ENCODE data around the gene USP3.
A peak's percentile ranks its signal among the peaks of the same experiment; 100 is the strongest.
"Not testable (repeated sequence)": the region's sequence is repeated elsewhere in the genome, so short reads cannot be mapped to it uniquely, and the experiment has no call there.

USP3 gene

GRCh38 chr15:63597038-63597790, 92.8 kb downstream of the USP3 start, which contains the start of gene FBXL22:
Gene FBXL22 (plus strand): TSS chr15:63597387. CDS start chr15:63597393, 6 bp downstream.
- no peak for DNase-seq

DNA sequence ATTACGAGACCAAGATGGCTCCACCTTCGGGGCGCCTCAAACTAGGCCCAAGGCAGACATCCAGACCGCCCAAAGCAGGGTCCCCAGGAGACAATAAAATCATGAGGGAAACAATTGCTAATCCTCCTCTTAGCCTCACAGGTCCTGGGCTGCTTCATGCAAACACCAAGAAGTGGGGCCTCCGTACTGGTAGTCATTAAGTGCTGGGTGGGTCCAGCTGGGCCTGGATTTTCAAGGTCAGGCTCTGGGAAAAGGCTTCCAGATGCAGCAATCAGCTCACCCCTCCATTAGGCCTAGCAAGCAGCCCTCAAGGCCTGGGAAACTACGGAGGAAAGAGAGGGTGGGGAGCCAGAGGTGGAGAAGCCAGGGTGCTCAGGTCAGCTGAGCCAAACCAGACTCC, 93.4 kb downstream of the USP3 start:
- DNase-seq = no peak

GRCh38 chr15:63598473-63599400, 94.3 kb downstream of the USP3 start:
- DNase-seq = no peak

GRCh38 chr15:63599401-63600000, 95.1 kb downstream of the USP3 start:
- DNase-seq = peak; percentile 45

DNA sequence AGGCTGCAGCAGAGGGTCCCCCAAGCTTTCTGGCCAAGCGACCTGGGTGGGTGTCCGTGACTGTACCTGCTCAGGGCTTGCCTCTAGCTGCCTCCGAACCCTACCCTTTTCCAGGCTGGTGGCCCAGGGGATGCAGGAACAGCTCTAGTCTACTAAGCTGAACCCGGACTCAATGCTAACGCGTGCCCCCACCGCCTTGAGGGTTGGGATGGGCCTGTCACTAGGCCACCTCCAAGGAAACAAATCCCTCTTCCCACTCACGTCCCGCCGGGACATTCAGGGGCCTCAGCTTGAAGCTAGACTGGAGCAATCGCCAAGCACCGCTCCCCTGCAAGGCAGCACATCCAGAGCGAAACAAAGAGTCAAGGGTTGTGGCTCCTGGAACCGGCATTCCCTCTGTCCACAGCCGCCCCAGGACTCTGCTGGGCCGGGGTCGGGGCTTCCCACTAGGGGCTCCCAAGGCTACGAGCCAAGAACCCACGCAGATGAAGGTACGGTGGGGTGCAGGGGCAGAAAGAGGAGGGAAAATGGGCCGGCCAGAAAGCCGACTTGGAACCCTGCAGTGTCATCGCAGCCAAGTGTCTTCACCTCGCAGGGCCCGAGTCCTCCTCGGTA, 95.7 kb downstream of the USP3 start:
- DNase-seq = no peak

DNA sequence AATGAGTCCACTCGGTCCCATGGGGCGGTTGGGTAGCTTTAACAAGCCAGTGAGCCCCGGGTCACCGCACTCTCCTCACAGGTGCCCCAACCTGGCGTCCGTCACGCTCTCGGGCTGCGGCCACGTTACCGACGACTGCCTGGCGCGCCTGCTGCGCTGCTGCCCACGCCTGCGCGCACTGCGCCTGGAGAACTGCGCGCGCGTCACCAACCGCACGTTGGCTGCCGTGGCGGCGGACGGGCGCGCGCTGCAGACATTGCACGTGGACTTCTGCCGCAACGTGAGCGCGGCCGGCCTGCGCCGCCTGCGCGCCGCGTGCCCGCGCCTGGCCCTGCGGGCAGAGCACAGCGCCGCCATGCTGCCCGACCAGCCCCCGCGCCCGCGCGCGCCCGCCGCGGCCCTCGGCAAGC, 96.2 kb downstream of the USP3 start:
- peak; percentile 93 for DNase-seq

DNA sequence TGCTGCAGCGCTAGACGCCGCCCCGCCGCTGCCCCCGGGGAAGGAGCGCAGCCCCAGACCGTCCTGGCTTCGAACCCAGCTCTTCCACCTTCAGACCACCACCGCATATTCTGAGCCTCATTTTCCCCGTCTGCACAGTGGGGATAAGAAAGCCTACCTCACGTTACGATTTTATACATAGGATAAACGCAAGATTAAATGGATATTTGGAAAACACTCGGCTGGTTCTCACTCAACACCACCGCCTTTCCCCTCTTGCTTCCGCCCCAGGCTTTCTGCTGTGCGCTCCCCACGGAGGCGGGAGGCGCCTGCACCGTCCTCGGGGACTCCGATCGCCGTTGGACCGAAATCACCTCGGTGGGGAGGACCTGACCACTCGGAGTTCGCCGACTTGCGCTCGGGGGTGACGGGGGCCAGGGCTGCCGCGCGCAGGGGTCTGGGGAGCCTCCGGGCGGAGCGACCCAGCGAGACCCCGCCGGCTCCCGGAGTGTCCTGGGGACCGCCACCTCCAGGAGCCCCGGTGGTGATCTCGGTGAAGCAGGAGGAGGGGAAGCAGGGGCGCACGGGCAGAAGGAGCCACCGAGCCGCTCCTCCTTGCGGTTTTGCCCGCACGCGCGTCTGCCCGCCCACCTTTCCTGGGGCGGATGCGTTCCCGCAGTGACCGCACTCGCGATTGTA, 96.8 kb downstream of the USP3 start:
- peak; percentile 56 for DNase-seq

- no peak for DNase-seq
Observed at GRCh38 chr15:63601704-63602185, 97.4 kb downstream of the USP3 start.

- DNase-seq = no peak
Observed at GRCh38 chr15:63602595-63602994, 98.2 kb downstream of the USP3 start.

- DNase-seq = no peak
Observed at GRCh38 chr15:63603516-63603915, 99.1 kb downstream of the USP3 start.

DNA sequence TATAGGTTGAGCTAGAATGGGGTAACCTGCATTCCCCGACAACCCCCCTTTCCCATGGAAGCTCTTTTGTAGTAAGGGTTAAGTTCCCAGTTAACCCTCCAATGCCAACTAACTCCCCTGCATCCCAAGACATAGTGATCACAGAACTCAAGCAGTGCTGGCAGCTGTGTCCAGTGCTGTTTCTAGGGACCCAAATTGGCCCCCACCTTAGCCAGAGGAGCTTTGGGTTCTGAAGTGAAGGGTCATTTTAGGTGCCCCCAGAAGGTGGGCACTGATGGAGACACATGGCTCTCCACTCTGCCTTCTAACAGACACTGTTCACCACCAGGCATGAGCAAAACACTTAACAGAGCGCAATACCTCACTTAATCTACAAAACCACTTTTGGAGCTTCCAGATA, 99.9 kb downstream of the USP3 start:
- no peak for DNase-seq

DNA sequence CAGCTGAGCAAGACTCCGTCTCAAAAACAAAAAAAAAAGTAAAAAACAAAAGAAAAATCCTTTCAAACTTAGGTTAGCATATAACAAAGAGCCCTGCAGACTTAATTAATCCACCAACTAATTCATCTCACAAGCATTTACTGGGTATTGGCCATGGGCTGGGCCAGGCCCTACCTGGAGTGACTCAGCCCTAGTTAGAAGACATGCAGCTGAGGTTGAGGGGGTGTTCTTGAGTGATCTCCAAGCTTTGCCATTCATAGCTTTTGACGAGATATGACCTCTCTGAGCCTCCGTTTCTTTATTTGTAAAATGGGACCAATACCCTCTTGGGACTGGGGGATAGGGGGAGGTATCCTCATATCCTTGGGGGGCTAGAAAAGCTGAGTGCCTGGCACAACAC, 100.6 kb downstream of the USP3 start:
- no peak for DNase-seq

DNA sequence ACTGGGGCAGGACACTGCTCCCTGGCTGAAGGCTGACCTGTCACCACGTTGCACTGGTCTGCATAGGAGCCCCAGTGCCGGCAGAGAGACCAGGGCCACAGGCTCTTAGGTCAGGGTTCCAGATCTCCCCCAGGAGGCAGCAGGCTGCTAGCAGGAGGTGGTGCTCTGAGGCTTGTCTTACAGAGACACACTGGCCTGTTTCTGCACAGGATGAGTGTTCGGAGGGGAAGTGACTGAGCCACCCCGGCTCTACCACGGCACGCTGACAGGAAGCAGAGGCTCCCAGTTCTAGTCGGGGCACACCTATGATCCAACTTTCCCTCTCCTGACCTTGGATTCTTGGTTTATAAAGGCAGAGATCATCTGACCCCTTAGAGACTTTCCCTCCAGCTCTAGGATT, 101.4 kb downstream of the USP3 start:
- DNase-seq = peak; percentile 55

GRCh38 chr15:63606308-63606707, 101.9 kb downstream of the USP3 start:
- no peak for DNase-seq

DNA sequence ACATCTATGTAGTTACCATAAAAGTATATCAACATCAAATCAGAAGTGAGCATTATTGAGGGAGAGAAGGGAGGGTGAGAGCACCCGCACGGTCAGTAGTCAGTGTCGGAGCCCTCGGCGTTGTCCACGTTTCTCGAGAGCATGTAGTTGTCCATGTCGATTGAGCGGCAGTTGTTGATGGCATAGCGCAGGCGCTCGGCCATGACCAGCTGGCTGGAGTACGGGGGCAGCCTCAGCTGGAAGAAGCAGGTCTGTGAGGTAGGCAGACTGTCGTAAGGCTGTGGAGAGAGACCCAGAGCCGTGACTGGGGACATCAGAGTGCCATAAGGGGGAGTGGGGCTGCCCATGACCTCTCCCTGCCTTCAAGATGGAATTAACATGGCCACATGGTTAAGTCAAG, 104.6 kb downstream of the USP3 start:
- DNase-seq = no peak

DNA sequence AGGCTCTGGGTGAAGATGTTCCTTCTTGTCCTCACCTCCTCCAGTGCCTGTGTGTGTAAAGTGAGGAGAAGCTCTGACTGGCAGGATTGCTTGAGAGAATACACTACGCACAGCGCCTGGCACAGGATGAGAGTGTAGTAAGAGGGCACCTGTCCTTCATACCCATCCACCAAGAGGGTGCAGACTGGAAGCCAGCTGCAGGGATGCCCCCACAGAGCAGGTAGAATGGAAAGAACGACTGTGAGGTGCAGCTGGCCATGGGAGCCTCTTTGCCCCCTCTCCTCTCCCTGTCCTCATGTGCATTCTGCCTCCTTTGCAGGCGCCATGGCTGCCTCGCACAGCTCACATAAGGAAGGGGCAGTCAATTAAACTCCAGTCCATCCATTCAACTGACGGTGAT, 105.1 kb downstream of the USP3 start:
- no peak for DNase-seq

- peak; percentile 69 for DNase-seq
Observed at GRCh38 chr15:63610209-63610841, 105.9 kb downstream of the USP3 start.

DNA sequence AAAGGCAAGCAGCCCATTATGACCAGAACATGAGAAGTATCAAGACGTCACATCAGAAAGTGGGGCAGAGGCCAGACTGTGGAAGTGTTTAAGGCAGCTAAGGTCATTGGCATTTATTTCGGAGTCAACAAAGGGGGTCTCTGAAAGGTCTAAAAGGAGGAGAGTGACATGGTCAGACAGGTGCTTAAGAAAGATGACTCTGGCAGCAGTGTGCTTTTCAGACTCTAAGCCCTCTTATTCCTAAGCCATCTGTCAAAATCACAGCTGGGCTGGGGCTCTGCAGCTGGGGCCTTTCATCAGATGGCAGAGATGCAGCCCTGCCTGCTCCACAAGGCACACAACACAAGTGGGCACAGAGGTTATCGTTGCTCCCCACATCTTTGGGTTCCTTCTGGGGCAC, 106.8 kb downstream of the USP3 start:
- no peak for DNase-seq

GRCh38 chr15:63612300-63612699, 107.9 kb downstream of the USP3 start:
- no peak for DNase-seq

GRCh38 chr15:63615935-63616334, 111.5 kb downstream of the USP3 start:
- no peak for DNase-seq

GRCh38 chr15:63617147-63617546, 112.8 kb downstream of the USP3 start:
- not testable (repeated sequence) for DNase-seq

DNA sequence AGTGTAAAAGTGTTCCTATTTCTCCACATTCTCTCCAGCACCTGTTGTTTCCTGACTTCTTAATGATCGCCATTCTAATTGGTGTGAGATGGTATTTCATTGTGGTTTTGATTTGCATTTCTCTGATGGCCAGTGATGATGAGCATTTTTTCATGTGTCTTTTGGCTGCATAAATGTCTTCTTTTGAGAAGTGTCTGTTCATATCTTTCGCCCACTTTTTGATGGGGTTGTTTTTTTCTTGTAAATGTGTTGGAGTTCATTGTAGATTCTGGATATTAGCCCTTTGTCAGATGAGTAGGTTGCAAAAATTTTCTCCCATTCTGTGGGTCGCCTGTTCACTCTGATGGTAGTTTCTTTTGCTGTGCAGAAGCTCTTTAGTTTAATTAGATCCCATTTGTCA, 113.2 kb downstream of the USP3 start:
- not testable (repeated sequence) for DNase-seq
